GM23338 (cell line): ENCODE results near the gene IFI16. TPM values are rescaled to one million over a fixed set of nuclear protein-coding genes. Genes with fewer than 3 reads are reported as not detected.
"Not testable (repeated sequence)": the region's sequence is repeated elsewhere in the genome, so short reads cannot be mapped to it uniquely, and the experiment has no call there.

Experiments
- ATAC-seq: fragments of 200-7000 bp; cut with Tn5 transposase; 3 replicates; pipeline ENCODE4 v1.9.1; 2020
- DNase-seq: peaks from one replicate; pipeline ENCODE4 v3.0.0-alpha.2; 2015; ENCODE audit warnings: low spot score
- H2AFZ ChIP-seq: fragments of 200-600 bp; sonication (generic); 2 replicates; pipeline ENCODE4 v1.8.0; 2016; ENCODE audit warnings: antibody characterized with exemption, mild to moderate bottlenecking, moderate library complexity
- H3F3A ChIP-seq: fragments of 200-600 bp; sonication (generic); replicated peaks from 2 replicates; pipeline ENCODE4 v1.8.0; 2017; ENCODE audit warnings: antibody characterized with exemption, mixed run types, low read depth
- H3K27ac ChIP-seq: fragments of 200-600 bp; sonication (generic); 2 replicates; pipeline ENCODE4 v1.6.1; 2016; ENCODE audit warnings: low read depth
- H3K27me3 ChIP-seq: fragments of 200-600 bp; sonication (generic); 2 replicates; pipeline ENCODE4 v1.8.0; 2016; ENCODE audit warnings: mild to moderate bottlenecking, mixed run types, moderate library complexity; ENCODE audit not compliant: insufficient read depth
- H3K36me3 ChIP-seq: fragments of 200-600 bp; sonication (generic); 2 replicates; pipeline ENCODE4 v1.8.0; 2016; ENCODE audit warnings: mild to moderate bottlenecking; ENCODE audit not compliant: insufficient read depth
- H3K4me1 ChIP-seq: fragments of 200-600 bp; sonication (generic); 2 replicates; pipeline ENCODE4 v1.8.0; 2016; ENCODE audit warnings: mild to moderate bottlenecking, moderate library complexity; ENCODE audit not compliant: insufficient read depth
- H3K4me2 ChIP-seq: fragments of 200-600 bp; sonication (generic); 2 replicates; pipeline ENCODE4 v1.7.1; 2017; ENCODE audit warnings: mixed run types
- H3K4me3 ChIP-seq: fragments of 200-600 bp; sonication (generic); 2 replicates; pipeline ENCODE4 v1.6.1; 2016; ENCODE audit warnings: mixed run types
- H3K79me2 ChIP-seq: fragments of 200-600 bp; sonication (generic); replicated peaks from 2 replicates; pipeline ENCODE4 v1.8.0; 2017; ENCODE audit warnings: mild to moderate bottlenecking; ENCODE audit not compliant: insufficient read depth
- H3K9me2 ChIP-seq: fragments of 200-600 bp; sonication (generic); 2 replicates; pipeline ENCODE4 v1.8.0; 2017; ENCODE audit not compliant: insufficient read depth
- H4K20me1 ChIP-seq: fragments of 200-600 bp; sonication (generic); replicated peaks from 2 replicates; pipeline ENCODE4 v1.8.0; 2017; ENCODE audit warnings: mild to moderate bottlenecking; ENCODE audit not compliant: insufficient read depth
- H3K27ac Mint-ChIP-seq: 2 replicates; pipeline ENCODE4 v1.8.0; 2020; ENCODE audit warnings: inconsistent platforms, mild to moderate bottlenecking, moderate library complexity, mixed read lengths
- H3K27me3 Mint-ChIP-seq: 3 replicates; pipeline ENCODE4 v1.8.0; 2022; ENCODE audit warnings: low read depth, mild to moderate bottlenecking, moderate library complexity, mixed read lengths, inconsistent platforms; ENCODE audit not compliant: insufficient read depth, poor library complexity
- H3K36me3 Mint-ChIP-seq: 3 replicates; pipeline ENCODE4 v1.8.0; 2021; ENCODE audit warnings: low read depth, mild to moderate bottlenecking, inconsistent platforms, moderate library complexity, mixed read lengths
- H3K4me1 Mint-ChIP-seq: 3 replicates; pipeline ENCODE4 v1.8.0; 2020; ENCODE audit warnings: mild to moderate bottlenecking, inconsistent platforms, mixed read lengths
- H3K4me3 Mint-ChIP-seq: 3 replicates; pipeline ENCODE4 v1.8.0; 2021; ENCODE audit warnings: moderate library complexity, mild to moderate bottlenecking, inconsistent platforms, mixed read lengths
- H3K9me3 Mint-ChIP-seq: 3 replicates; pipeline ENCODE4 v1.8.0; 2020; ENCODE audit warnings: moderate library complexity, mild to moderate bottlenecking, inconsistent platforms, mixed read lengths
- CREB1 ChIP-seq: fragments of 250-450 bp; sonication (Bioruptor Pico); IDR thresholded peaks from 2 replicates; pipeline ENCODE4 v1.5.0; 2020; ENCODE audit warnings: low read depth, mild to moderate bottlenecking, moderate library complexity
- ETS1 ChIP-seq: IDR thresholded peaks from 2 replicates; pipeline ENCODE4 v1.6.1; 2016; ENCODE audit warnings: antibody characterized with exemption
- EZH2 ChIP-seq: fragments of 200-600 bp; sonication (generic); IDR thresholded peaks from one replicate; pipeline ENCODE4 v1.8.0; 2017; ENCODE audit warnings: antibody characterized with exemption, mild to moderate bottlenecking, low read depth; ENCODE audit not compliant: unreplicated experiment
- EZH2phosphoT487 ChIP-seq: fragments of 200-600 bp; sonication (generic); IDR thresholded peaks from one replicate; pipeline ENCODE4 v1.8.1; 2018; ENCODE audit warnings: antibody characterized with exemption; ENCODE audit not compliant: unreplicated experiment
- REST ChIP-seq: IDR thresholded peaks from one replicate; pipeline ENCODE4 v1.6.1; 2018; ENCODE audit warnings: antibody characterized with exemption; ENCODE audit not compliant: unreplicated experiment
- STAT1 ChIP-seq: IDR thresholded peaks from one replicate; pipeline ENCODE4 v1.6.1; 2016; ENCODE audit warnings: antibody characterized with exemption; ENCODE audit not compliant: unreplicated experiment
- polyA plus RNA-seq: library from polyadenylated mRNA; unstranded; fragments of >200 nt; fragmentation: Nextera tagmentation; extraction: Ambion mirVana; gene quantifications from 2 replicates; pipeline ENCODE4 v1.2.1, GENCODE V29; 2016
- total RNA-seq: library from RNA; depleted of rRNA; stranded (reverse); fragments of >200 nt; shearing (Covaris generic); gene quantifications from 2 replicates; pipeline ENCODE4 v1.2.3, GENCODE V29; 2014; rRNA removed

IFI16 gene
- total and polyA plus RNA-seq, 2 experiments from 2014 or later, result 0.31 to 2.1 TPM

GRCh38 chr1:159100589-159100988 is 90.9 kb downstream of the IFI16 start (continued):
- TF ChIP-seq ETS1 (no peak), EZH2 (no peak), CREB1 (no peak), REST (no peak), EZH2phosphoT487 (no peak), STAT1 (no peak)

GRCh38 chr1:159103021-159103420 is 93.3 kb downstream of the IFI16 start:
- H3K27me3 Mint-ChIP-seq, DNase-seq, H3K79me2 ChIP-seq, H3K36me3 ChIP-seq, H3K4me3 ChIP-seq, H4K20me1 ChIP-seq, H3F3A ChIP-seq, H3K27ac ChIP-seq, H3K4me1 Mint-ChIP-seq, H3K4me2 ChIP-seq, H2AFZ ChIP-seq, H3K9me2 ChIP-seq, H3K4me3 Mint-ChIP-seq, H3K27me3 ChIP-seq, H3K36me3 Mint-ChIP-seq, H3K27ac Mint-ChIP-seq, H3K4me1 ChIP-seq, ATAC-seq, H3K9me3 Mint-ChIP-seq: not testable (repeated sequence)

Other genes with a start within 250 kb of the IFI16 start
- gene OR6N1, start 237.7 kb upstream of the IFI16 start, total RNA-seq, result not detected in 2 replicates
- gene OR6N1, start 237.7 kb upstream of the IFI16 start, polyA plus RNA-seq, result not detected in 2 replicates
- gene OR6N2, start 228.7 kb upstream of the IFI16 start, total RNA-seq, result not detected in 2 replicates
- gene OR6N2, start 228.7 kb upstream of the IFI16 start, polyA plus RNA-seq, result not detected in 2 replicates
- not detected in 2 replicates for gene MNDA, start 178.6 kb upstream of the IFI16 start, total RNA-seq
- not detected in 2 replicates for gene MNDA, start 178.6 kb upstream of the IFI16 start, polyA plus RNA-seq
- not detected in 2 replicates for gene PYHIN1, start 78.4 kb upstream of the IFI16 start, total RNA-seq
- gene PYHIN1, start 78.4 kb upstream of the IFI16 start, polyA plus RNA-seq, result not detected in 2 replicates
- gene AIM2, start 66.9 kb downstream of the IFI16 start, total RNA-seq, result 2.1 and 2.5 TPM in 2 replicates
- 1.5 and 1.9 TPM in 2 replicates for gene AIM2, start 66.9 kb downstream of the IFI16 start, polyA plus RNA-seq
- 2.9 and 4.4 TPM in 2 replicates for gene CADM3, start 161.7 kb downstream of the IFI16 start, total RNA-seq
- 1.5 and 2.0 TPM in 2 replicates for gene CADM3, start 161.7 kb downstream of the IFI16 start, polyA plus RNA-seq
- not detected in 2 replicates for gene ACKR1, start 195.0 kb downstream of the IFI16 start, total RNA-seq
- 0.29 TPM in 1 of 2 replicates, not detected in the other for gene ACKR1, start 195.0 kb downstream of the IFI16 start, polyA plus RNA-seq